ENCODE data around the gene BRD2.

The BRD2 gene

DNA sequence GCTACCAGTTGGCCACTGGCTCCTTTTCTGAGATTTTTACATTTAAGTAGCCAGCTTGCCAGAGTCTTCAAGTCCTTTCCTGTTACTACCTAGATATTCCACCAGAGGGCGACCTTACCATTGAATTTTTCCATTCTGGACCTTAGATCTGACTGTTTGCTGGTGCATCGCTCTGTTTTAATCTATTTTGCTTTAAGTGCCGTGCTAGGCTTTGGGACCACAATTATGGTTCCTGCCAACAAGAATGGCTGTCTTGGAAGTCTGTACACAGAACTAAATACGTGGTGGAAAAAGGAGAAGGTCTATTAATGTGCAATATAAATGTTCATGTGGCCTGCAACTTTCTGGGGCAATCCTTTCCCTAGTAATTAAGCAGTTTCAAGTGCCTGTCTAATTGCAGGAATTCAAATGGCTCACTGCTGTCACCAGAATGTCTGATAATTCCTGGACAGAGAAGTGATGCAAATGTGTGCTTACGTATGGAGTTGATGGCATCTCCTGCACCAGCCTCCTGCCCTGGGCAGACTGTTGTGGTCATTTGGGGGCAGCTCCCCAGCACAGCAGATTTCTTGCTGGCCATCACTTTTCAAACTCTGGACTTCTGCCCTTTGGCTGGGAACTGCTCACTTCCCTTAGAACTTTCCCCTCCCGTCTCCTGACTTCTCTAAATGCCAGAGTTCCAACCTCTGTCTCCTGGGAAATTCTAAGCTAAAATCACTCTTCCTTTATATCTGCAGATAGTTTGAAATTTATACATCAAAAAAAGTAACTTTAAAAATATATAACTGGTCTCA, 46.6 kb downstream of the BRD2 start:
- FAIRE-seq (peak; percentile 80), DNase-seq (ENCODE audit: insufficient read length, low spot score) (no peak)
- TF ChIP-seq, protein P1, sequence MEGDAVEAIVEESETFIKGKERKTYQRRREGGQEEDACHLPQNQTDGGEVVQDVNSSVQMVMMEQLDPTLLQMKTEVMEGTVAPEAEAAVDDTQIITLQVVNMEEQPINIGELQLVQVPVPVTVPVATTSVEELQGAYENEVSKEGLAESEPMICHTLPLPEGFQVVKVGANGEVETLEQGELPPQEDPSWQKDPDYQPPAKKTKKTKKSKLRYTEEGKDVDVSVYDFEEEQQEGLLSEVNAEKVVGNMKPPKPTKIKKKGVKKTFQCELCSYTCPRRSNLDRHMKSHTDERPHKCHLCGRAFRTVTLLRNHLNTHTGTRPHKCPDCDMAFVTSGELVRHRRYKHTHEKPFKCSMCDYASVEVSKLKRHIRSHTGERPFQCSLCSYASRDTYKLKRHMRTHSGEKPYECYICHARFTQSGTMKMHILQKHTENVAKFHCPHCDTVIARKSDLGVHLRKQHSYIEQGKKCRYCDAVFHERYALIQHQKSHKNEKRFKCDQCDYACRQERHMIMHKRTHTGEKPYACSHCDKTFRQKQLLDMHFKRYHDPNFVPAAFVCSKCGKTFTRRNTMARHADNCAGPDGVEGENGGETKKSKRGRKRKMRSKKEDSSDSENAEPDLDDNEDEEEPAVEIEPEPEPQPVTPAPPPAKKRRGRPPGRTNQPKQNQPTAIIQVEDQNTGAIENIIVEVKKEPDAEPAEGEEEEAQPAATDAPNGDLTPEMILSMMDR (IDR thresholded peaks at IDR 0.05; ENCODE audit: insufficient read depth, missing control alignments) = peak; percentile 68

DNA sequence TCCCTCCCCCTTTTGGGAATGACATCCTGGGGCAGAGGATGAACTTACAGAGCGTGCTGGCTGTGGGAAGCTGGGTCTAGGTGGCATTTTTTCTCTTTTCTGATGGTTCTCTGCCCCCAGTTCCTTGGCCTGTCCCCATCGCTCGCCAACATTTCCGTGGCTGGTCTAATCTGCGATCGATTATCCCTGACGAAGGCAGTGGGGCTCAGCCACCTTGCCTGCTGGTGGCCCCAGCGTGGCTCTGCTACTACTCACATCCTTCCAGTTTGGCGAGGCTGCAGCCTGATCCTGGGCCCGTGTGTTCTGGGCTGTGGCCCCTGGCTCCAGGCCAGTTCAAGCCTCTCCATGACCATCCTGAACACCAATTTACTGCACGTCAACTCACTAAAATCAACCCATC, 47.4 kb downstream of the BRD2 start:
- no peak for FAIRE-seq
- no peak for DNase-seq (ENCODE audit: insufficient read length, low spot score)
- TF ChIP-seq, protein P1 (IDR thresholded peaks at IDR 0.05; ENCODE audit: insufficient read depth, missing control alignments) = no peak

DNA sequence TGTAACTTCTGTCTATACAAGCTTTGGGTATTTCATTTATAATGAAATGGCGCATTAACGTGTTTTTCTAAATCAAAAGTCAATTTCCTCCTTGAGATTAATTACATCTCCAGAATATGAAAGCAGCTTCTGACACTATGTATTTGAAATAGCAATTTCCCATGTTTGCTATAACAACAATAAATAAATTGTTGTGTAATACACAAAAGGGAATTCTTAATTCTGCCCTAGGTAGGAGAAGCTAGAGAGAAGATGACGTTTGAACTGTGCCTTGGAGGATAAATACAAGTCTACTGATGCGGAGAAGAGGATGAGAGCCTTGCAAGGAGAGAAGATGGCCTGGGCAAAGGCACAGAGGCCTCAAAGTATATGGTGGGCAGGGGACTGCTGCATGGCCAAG, 48.6 kb downstream of the BRD2 start:
- TF ChIP-seq, protein P1 (IDR thresholded peaks at IDR 0.05; ENCODE audit: insufficient read depth, missing control alignments) = no peak
- no peak for DNase-seq (ENCODE audit: insufficient read length, low spot score)
- no peak for FAIRE-seq

DNA sequence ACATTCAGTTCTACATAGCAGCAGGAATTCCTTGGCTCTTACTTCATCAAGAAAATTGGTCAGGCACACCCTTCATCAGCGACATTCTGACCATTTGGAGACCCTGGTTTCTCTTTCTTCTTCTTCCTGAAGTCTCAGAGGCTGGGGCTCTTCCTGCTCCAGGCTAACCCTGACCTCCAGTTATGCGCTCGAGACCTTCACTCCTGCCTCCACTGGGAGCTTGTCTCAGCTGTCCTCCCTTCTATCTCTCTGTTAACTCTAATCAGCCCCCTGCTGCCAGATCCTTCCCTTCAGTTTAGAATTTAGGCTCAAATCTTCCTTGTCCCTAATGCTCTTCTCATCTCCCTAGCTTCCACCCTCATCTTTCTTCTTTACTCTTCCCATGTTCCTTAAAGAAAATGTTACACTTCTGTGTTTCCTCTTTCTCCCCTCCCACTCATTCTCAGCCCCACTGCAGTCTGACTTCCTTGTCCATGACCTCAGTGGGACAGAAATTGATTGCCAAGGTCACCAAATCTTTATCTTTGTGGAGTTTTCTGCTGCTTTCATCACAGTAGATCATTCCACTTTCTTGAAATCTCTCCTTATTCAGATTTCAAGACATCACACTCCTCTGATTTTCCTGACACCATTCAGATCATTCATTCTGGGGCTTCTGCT, 49.4 kb downstream of the BRD2 start:
- TF ChIP-seq, protein P1 (IDR thresholded peaks at IDR 0.05; ENCODE audit: insufficient read depth, missing control alignments) = no peak
- no peak for DNase-seq (ENCODE audit: insufficient read length, low spot score)
- no peak for FAIRE-seq

DNA sequence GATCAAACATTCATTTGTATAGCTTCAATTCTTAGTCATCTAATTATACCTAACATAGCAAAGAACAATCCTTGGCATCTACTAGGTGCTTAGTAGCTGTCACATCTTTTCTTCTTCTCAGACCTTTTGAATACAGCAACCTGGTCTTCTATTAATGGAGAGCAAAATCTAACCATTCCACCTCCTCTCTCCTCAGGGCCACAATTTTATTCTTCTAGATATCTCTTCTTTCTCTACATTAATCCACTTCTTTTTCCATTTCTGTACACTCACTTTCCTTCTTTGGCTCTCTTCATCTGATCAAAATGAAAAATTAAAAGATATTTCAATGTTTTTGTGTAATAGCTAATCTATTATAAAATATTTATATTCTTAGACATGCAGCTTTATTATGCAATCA, 50.0 kb downstream of the BRD2 start:
- DNase-seq (ENCODE audit: insufficient read length, low spot score) = no peak
- TF ChIP-seq, protein P1 (IDR thresholded peaks at IDR 0.05; ENCODE audit: insufficient read depth, missing control alignments) = no peak
- no peak for FAIRE-seq

DNA sequence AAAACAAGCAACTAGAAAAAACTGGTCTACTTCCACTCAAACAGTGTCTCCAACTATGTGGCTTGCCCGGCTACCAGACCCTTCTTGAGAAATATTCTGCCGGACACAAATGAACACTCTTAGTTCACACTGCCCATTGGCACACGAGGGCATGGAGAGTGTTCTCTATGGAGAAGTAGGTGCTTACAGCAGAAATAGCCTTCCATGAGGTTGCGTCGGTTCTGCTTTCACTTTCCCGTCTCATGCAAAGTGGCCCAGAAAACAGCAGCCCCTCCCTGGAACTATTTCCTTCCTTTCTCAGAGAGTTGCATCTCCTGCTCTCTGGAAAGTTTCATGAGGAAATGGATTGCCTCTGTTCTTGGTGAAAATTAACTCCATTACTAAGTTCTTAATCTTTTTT, 50.5 kb downstream of the BRD2 start:
- DNase-seq (ENCODE audit: insufficient read length, low spot score) = no peak
- no peak for FAIRE-seq
- TF ChIP-seq, protein P1 (IDR thresholded peaks at IDR 0.05; ENCODE audit: insufficient read depth, missing control alignments) = no peak

DNA sequence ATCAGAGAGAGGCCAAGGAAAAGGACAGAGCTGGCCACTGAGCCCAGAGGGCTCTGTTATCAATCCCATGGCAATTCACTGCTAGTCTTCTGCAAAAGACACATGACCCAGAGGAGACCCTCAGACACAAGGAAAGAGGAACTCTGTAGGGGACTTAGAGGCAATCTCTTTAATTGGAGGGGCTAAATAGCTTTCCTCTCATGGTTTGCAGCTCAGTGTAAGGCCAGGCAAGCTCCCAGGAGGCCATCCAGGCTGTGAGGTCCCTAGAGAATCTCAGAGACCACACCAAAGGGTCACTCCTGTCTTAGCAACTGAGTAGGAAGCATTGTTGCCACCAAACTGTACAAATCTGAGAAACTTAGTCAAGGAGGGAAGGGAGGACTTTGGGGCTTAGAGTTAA, 51.0 kb downstream of the BRD2 start:
- FAIRE-seq = no peak
- DNase-seq (ENCODE audit: insufficient read length, low spot score) = no peak
- TF ChIP-seq, protein P1 (IDR thresholded peaks at IDR 0.05; ENCODE audit: insufficient read depth, missing control alignments) = no peak

Measured in D721Med (cell line).